Activated T-helper 1 cell treated with anti-CD3 and anti-CD28 coated beads, Interleukin-12 subunit alpha, Interleukin-12 subunit beta, Interleukin-2, Interleukin-4 antibody, amounts not matched to agents 30 ng/mL and 10 ng/mL and 1 ng/mL, durations not matched to agents 14 hours and 24 hours and 36 hours (primary cell): ENCODE measurements around the gene CDIPT. TPM values are rescaled to one million over a fixed set of nuclear protein-coding genes. Genes with fewer than 3 reads are reported as not detected.

Experiments
- DNase-seq: peaks from one replicate; pipeline ENCODE4 v3.0.0; 2021; ENCODE audit warnings: low spot score
- H3K27ac Mint-ChIP-seq: one replicate; pipeline ENCODE4 v1.8.0; 2021; ENCODE audit warnings: mild to moderate bottlenecking, mixed read lengths
- H3K27me3 Mint-ChIP-seq: one replicate; pipeline ENCODE4 v1.8.0; 2022; ENCODE audit warnings: mild to moderate bottlenecking, moderate library complexity, mixed read lengths; ENCODE audit not compliant: insufficient read depth
- H3K36me3 Mint-ChIP-seq: one replicate; pipeline ENCODE4 v1.8.0; 2021; ENCODE audit warnings: low read depth, mixed read lengths
- H3K4me1 Mint-ChIP-seq: one replicate; pipeline ENCODE4 v1.8.0; 2021; ENCODE audit warnings: low read depth, mixed read lengths
- H3K4me3 Mint-ChIP-seq: one replicate; pipeline ENCODE4 v1.8.0; 2021; ENCODE audit warnings: mild to moderate bottlenecking, moderate library complexity, mixed read lengths
- H3K9me3 Mint-ChIP-seq: one replicate; pipeline ENCODE4 v1.8.0; 2021; ENCODE audit warnings: mixed read lengths
- intact Hi-C: fragments of 100-400 bp; cut with micrococcal nuclease; formaldehyde crosslinking; loops from one replicate; pipeline ENCODE4 v1.15.1; 2024
- total RNA-seq: library from RNA; stranded (reverse); gene quantifications from 2 replicates; pipeline ENCODE4 v1.2.3, GENCODE V29; 2022

The CDIPT gene
- total RNA-seq, 1 donor from 2014 or later, result 85.5 TPM

DNA sequence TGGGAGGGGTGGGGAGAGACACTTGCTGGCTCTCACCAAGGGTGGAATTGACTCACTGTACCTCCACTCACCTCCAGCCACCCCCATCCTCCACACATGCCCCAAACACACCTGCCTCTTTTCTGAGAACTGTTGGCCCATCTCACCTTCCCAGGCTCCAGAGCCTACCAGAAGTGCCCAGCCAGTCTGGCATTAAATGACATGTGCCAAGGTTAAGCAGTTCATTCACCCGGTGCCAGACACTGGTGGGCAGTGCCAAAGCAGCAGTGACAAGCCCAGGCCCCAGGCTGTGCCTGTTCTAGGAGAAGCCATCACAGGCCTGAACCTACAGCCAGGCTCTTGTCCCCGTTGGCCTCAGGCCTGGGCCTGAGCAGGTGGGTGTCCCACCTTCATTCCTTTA, 31.5 kb downstream of the CDIPT start:
- Mint-ChIP-seq H3K36me3 (peaks cover 37% of the 10 kb centered on the region), H3K27ac (no peak overlapping the region), H3K4me1 (peaks cover 20% of the 10 kb centered on the region), H3K4me3 (no peak overlapping the region), H3K9me3 (no peaks in the 10 kb centered on the region), H3K27me3 (no peaks in the 10 kb centered on the region)
- intact Hi-C loops, result no loop called here
- no peak for DNase-seq

DNA sequence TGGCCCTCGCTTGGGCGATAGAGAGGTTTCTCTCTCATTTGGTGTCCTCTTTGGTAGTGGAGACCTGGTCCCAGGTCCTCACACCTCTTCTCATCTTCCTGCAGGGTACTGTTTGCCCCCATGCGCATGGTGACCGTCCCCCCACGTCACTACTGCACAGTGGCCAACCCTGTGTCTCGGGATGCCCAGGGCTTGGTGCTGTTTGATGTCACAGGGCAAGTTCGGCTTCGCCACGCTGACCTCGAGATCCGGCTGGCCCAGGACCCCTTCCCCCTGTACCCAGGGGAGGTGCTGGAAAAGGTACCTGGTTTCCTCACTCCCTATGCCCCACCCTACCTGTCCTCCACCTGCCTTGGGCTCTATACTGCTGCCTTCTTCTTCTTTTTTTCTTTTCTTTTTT, 32.3 kb downstream of the CDIPT start:
- Mint-ChIP-seq H3K27ac (no peak overlapping the region), H3K4me1 (peaks cover 27% of the 10 kb centered on the region), H3K4me3 (no peak overlapping the region), H3K27me3 (no peaks in the 10 kb centered on the region), H3K36me3 (peaks cover 34% of the 10 kb centered on the region), H3K9me3 (no peaks in the 10 kb centered on the region)
- no peak for DNase-seq
- intact Hi-C loops, result no loop called here

DNA sequence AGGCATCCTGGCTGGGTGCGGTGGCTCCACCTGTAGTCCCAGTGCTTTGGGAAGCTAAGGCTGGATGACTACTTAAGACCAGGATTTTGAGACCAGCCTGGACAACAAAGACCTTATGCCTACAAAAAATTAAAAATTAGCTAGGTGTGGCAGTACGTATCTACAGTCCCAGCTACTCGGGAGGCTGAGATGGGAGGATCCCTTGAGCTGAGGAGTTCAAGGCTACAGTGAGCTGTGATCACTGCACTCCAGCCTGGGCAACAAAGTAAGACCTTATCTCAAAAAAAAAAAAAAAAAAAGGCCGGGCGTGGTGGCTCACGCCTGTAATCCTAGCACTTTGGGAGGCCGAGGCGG, 36.7 kb downstream of the CDIPT start:
- H3K4me3 Mint-ChIP-seq, result peak overlapping the region; percentile 77
- DNase-seq, result no peak
- H3K4me1 Mint-ChIP-seq, result peaks cover 42% of the 10 kb centered on the region
- H3K36me3 Mint-ChIP-seq, result peaks cover 17% of the 10 kb centered on the region
- no peaks in the 10 kb centered on the region for H3K9me3 Mint-ChIP-seq
- intact Hi-C loops, result loop anchor here (5.0 to 10.0 kb wide), 3 partner anchors 79 to 826 kb away; partner anchors contain the start of genes C16orf54 and PRR14
- H3K27me3 Mint-ChIP-seq, result no peaks in the 10 kb centered on the region
- H3K27ac Mint-ChIP-seq, result peak overlapping the region; percentile 89

DNA sequence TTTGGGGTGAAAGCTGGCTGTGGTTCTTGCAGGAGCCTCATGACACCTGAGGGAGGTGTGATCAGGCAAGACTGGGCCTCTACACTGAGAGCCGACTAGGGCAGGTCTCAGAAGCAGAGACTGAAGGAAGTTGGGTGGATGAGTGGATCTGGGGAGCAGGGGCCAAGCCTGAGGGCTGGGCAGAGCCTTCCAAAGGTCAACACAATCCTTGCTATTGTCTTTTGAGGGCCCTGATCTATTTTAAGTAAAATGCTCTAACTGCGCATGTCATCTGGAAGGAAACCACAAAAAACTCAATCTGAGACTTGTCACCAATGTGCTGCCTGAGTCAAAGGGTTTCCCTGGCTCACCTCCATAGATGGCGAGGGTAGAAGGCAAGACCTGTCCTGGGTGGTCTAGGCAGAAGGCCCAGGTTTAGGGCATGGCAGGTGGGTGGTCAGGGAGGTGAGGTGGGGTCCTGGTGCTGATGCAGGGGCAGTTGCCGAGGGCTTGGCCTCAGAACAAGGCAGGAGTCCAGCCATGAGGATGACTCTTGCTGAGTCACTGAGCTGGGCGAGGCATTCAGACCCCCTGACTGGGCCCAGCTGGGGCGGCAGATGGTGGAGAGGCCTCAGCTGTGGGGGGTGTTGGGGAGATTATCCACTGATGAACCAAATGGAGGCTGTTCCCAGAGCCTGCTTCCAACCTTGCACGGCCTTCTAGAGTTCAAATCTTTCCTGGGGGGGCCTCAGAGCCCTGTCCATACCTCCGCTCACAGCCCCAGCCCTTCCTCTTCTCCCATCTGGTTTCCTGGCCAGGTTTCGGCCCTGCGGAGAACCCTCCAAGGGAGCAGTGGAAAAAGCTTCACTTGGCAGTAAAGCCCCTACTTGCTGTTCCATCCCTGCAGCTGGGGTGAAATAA, 37.6 kb downstream of the CDIPT start:
- Mint-ChIP-seq H3K4me3 (peak overlapping the region; percentile 68), H3K9me3 (no peaks in the 10 kb centered on the region), H3K36me3 (peaks cover 14% of the 10 kb centered on the region), H3K4me1 (peaks cover 42% of the 10 kb centered on the region), H3K27ac (peak overlapping the region; percentile 85), H3K27me3 (no peaks in the 10 kb centered on the region)
- peak; percentile 50 for DNase-seq
- intact Hi-C loops, result loop anchor here (1.0 to 10.0 kb wide), 5 partner anchors 17 to 827 kb away; partner anchors contain the start of genes C16orf54, KCTD13 and PRR14

DNA sequence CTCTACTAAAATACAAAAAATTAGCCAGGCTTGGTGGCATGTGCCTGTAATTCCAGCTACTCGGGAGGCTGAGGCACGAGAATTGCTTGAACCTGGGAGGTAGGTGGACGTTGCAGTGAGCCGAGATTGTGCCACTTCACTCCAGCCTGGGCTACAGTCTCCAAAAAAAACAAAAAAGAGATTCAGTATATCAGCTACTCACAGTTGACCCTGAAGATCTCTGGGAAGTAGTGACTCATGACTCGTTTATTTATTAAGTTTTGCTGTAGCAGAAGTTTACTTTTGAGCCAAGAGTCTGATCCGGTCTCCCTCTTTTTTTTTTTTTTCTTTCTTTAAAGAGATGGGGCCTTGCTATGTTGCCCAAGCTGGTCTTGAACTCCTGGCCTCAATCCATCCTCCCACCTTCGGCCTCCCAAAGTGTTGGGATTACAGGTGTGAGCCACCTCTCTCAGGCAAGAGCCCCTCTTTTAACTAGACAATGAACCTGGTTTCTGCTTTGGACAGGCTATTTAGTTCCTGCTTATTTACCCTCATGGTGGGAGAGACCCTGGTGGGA, 38.4 kb downstream of the CDIPT start:
- no peak for DNase-seq
- Mint-ChIP-seq H3K9me3 (no peaks in the 10 kb centered on the region), H3K27me3 (no peaks in the 10 kb centered on the region), H3K36me3 (peaks cover 17% of the 10 kb centered on the region), H3K4me3 (peak overlapping the region; percentile 68), H3K4me1 (peaks cover 48% of the 10 kb centered on the region), H3K27ac (peak overlapping the region; percentile 85)
- intact Hi-C loops, result loop anchor here (1.0 to 10.0 kb wide), 6 partner anchors 16 to 828 kb away; partner anchors contain the start of genes C16orf54, C16orf92, KCTD13 and PRR14

DNA sequence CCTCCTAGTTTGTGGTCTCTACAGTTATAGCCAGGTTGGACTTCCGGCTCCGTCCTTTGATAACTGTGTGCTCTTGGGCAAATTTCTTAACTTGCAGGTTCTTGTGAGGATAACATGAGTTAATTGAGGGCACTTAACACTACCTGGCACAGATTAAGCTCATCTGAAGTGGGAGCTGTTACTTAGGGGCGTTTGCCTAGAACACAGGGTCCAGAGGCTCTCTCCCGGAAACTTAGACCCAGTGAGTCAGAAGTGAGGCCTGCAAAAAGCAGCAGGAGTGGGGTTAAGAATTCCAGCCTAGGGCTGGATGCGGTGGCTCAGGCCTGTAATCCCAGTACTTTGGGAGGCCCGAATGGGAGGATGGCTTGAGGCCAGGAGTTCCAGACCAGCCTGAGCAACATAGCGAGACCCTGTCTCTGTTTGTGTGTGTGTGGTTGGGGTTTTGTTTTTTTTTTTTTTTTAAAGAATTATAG, 41.3 kb downstream of the CDIPT start:
- Mint-ChIP-seq H3K27me3 (no peaks in the 10 kb centered on the region), H3K36me3 (peaks cover 28% of the 10 kb centered on the region), H3K4me1 (peaks cover 55% of the 10 kb centered on the region), H3K4me3 (peak overlapping the region; percentile 99), H3K27ac (peak overlapping the region; percentile 88), H3K9me3 (no peaks in the 10 kb centered on the region)
- intact Hi-C loops, result loop anchor here (2.0 to 10.0 kb wide), 4 partner anchors 17 to 797 kb away; partner anchors contain the start of genes ASPHD1 and C16orf92
- DNase-seq, result no peak

DNA sequence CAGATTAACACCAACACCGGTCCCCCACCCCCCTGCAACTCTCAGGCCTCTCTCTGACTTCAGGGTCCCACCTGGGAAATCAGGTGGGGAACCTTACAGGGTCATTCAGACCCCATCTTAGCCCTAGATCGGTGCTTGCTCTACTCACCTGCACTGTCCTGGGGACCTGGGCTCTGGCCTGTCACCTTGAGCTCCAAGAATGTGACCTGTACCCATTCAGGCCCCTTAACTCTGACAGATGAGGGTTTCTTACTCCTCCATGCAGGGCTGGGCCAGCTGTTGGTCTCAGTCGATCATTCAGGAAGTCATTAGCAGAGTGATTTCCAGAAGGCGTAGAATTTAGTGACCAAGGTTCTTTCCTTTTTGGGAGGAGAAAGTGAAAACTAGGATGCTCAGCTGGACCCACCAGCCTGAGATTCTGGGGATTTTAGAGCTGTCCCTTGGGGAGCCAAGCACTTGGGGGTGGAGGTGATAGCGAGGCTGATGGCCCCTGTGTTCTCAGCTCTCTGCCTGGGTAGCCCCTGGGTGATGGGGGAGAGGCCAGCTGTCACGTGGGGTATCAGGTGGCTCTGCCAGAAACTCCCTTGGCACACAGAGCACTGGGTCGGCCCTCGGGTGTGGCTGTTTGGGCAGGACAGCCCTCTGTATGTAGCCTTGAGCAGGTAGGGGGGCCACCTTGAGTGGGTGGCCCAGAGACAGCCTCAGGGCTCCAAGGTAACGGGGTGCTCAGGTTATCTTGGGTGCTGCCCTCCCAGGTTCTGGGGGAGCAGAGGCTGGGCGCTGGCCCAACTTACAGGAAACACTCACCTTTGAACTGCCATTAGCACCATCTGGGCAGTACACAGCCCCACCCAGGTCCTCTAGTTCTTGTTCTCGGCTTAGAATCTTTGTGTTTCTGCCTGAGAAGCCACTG, 42.0 kb downstream of the CDIPT start:
- H3K4me1 Mint-ChIP-seq, result peaks cover 49% of the 10 kb centered on the region
- H3K9me3 Mint-ChIP-seq, result no peaks in the 10 kb centered on the region
- peak overlapping the region; percentile 88 for H3K27ac Mint-ChIP-seq
- peak overlapping the region; percentile 99 for H3K4me3 Mint-ChIP-seq
- peaks cover 28% of the 10 kb centered on the region for H3K36me3 Mint-ChIP-seq
- no peaks in the 10 kb centered on the region for H3K27me3 Mint-ChIP-seq
- intact Hi-C loops, result loop anchor here (1.0 to 10.0 kb wide), 6 partner anchors 16 to 796 kb away; partner anchors contain the start of genes ASPHD1, C16orf92 and CDIPT
- no peak for DNase-seq

DNA sequence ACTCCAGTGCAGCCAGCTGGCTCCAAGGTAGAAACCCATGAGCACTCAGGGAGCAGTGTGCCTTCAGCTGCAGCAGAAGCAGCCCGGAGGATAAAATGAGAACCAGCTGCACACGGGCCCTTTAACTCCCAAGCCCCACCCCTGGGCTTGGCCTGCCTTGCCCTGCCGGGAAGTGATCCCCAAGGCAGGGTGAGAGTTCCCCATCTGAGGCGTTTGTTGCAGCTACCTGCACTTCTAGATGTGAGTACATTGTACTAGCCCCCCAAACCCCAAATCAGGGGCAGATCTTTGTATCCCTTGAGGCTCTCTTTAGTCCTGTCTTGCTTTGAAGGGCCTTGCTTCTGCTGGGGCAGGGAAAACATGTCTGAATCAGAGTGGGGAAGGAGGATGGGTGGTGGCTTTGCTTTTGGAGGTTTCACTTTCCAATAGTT, 42.7 kb downstream of the CDIPT start, which contains the start of gene MVP:
Gene MVP, plus strand, starts transcription at position 192 of the 431 bp plus-strand sequence. CDS start 10,088 bp downstream, outside the sequence.
- no peaks in the 10 kb centered on the region for H3K9me3 Mint-ChIP-seq
- DNase-seq, result peak; percentile 63
- peaks cover 26% of the 10 kb centered on the region for H3K36me3 Mint-ChIP-seq
- intact Hi-C loops, result loop anchor here (1.0 to 10.0 kb wide), 6 partner anchors 15 to 795 kb away; partner anchors contain the start of genes ASPHD1, C16orf92 and CDIPT
- peak within 1 kb of the TSS; percentile 88 for H3K27ac Mint-ChIP-seq
- H3K4me1 Mint-ChIP-seq, result peaks cover 47% of the 10 kb centered on the region
- H3K27me3 Mint-ChIP-seq, result no peaks in the 10 kb centered on the region
- H3K4me3 Mint-ChIP-seq, result peak within 1 kb of the TSS; percentile 99

DNA sequence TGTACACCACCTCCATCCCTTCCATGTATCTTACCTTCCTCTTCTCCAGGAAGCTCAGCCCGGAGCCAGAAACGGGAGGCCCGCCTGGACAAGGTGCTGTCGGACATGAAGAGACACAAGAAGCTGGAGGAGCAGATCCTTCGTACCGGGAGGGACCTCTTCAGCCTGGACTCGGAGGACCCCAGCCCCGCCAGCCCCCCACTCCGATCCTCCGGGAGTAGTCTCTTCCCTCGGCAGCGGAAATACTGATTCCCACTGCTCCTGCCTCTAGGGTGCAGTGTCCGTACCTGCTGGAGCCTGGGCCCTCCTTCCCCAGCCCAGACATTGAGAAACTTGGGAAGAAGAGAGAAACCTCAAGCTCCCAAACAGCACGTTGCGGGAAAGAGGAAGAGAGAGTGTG, 43.5 kb downstream of the CDIPT start:
- Mint-ChIP-seq H3K36me3 (peaks cover 23% of the 10 kb centered on the region), H3K9me3 (no peaks in the 10 kb centered on the region), H3K27ac (peak overlapping the region; percentile 88), H3K4me1 (peaks cover 49% of the 10 kb centered on the region), H3K4me3 (peak overlapping the region; percentile 99), H3K27me3 (no peaks in the 10 kb centered on the region)
- intact Hi-C loops, result no loop called here
- no peak for DNase-seq

DNA sequence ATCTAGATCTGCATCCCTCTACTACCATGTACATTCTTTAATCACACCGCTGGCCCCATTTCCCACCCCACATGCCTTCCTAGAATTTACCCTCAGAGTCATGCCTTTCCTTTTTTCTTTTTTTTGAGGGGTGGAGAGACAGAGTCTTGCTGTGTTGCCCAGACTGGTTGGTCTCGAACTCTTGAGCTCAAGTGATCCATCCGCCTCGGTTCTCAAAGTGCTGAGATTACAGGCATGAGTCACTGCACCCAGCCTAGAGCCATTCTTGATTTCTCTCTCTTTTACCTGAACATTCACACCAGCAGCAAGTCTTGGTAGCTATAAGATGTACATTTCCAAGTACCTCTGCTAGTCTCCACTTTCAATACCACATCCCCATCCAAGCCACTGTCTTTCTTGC, 44.9 kb downstream of the CDIPT start:
- Mint-ChIP-seq H3K36me3 (peaks cover 23% of the 10 kb centered on the region), H3K4me1 (peaks cover 50% of the 10 kb centered on the region), H3K9me3 (no peaks in the 10 kb centered on the region), H3K27ac (peak overlapping the region; percentile 41), H3K27me3 (no peaks in the 10 kb centered on the region), H3K4me3 (peak overlapping the region; percentile 99)
- intact Hi-C loops, result no loop called here
- DNase-seq, result no peak

DNA sequence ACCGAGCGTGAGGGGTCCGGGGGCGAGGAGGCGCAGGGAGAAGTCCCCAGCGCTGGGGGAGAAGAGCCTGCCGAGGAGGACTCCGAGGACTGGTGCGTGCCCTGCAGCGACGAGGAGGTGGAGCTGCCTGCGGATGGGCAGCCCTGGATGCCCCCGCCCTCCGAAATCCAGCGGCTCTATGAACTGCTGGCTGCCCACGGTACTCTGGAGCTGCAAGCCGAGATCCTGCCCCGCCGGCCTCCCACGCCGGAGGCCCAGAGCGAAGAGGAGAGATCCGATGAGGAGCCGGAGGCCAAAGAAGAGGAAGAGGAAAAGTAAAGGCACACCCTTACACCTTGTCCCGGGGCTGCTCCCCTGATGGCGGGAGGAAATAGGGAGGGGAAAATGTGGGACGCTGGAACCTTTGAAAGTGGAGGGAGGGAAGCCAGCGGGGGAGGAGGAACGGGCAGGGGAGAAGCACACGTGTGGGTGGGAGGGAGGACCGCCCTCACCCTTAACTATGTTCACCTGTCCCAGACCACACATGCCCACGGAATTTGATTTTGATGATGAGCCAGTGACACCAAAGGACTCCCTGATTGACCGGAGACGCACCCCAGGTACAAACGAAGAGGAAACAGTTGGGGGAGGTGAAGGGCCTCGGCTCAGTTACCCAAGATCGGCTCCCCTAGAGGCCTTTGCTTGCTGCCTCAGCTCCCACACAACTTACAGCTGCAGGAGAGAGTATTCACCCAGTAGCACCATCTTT, 46.2 kb downstream of the CDIPT start:
- intact Hi-C loops, result loop anchor here (1.0 kb wide), 4 partner anchors 10 to 179 kb away; partner anchors contain the start of genes CDIPT and INO80E
- peak; percentile 55 for DNase-seq
- peaks cover 23% of the 10 kb centered on the region for H3K36me3 Mint-ChIP-seq
- H3K9me3 Mint-ChIP-seq, result no peaks in the 10 kb centered on the region
- H3K27me3 Mint-ChIP-seq, result no peaks in the 10 kb centered on the region
- H3K27ac Mint-ChIP-seq, result peak overlapping the region; percentile 91
- peak overlapping the region; percentile 94 for H3K4me3 Mint-ChIP-seq
- H3K4me1 Mint-ChIP-seq, result peaks cover 45% of the 10 kb centered on the region
